Endothelial cell of coronary artery (primary cell): ENCODE data around the gene DHRS4L2. TPM values are rescaled to one million over a fixed set of nuclear protein-coding genes. Genes with fewer than 3 reads are reported as not detected.

Experiments used
- total RNA-seq: library from RNA; depleted of rRNA; stranded (reverse); fragments of >200 nt; gene quantifications from 2 replicates; pipeline ENCODE4 v1.2.3, GENCODE V29; 2014

DHRS4L2 gene
- 11.9 and 13.7 TPM in 2 replicates for total RNA-seq

DNA sequence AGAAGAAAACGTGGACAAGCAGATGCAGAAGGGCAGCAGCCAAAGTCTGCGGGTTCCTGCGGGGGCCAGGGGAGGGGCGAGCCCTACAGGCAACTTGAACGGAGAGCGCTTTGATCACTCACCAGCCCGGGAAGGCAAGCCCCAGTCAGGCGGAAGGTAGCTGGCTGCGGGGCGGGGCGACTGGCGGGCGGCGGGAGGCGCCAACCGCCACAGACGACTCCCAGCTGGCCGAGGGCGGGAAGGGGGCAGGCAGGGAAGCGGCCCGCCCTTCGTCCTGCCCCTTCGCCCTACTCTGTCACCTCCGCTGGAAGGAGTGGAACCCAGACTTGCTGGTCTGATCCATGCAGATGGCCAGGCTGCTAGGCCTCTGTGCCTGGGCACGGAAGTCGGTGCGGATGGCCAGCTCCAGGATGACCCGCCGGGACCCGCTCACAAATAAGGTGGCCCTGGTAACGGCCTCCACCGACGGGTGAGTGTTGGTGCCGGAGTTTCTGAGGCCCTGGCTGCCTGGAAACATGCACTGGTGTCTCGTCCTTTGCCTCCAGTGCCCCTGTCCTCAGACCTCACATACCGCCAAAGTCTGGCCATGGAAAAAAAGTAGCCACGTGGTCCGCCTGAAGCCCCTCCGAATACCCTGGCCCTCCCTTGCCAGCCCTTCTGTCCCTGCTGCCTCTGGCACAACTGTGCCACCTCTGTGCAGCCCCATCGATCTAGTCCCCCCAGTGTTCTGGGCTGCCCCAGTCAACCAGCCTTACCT lies at the start of gene DHRS4L2:
DHRS4L2 (plus strand) TSS at position 323 of the 757 bp plus-strand sequence; CDS start at position 342, 19 bp downstream.

DNA sequence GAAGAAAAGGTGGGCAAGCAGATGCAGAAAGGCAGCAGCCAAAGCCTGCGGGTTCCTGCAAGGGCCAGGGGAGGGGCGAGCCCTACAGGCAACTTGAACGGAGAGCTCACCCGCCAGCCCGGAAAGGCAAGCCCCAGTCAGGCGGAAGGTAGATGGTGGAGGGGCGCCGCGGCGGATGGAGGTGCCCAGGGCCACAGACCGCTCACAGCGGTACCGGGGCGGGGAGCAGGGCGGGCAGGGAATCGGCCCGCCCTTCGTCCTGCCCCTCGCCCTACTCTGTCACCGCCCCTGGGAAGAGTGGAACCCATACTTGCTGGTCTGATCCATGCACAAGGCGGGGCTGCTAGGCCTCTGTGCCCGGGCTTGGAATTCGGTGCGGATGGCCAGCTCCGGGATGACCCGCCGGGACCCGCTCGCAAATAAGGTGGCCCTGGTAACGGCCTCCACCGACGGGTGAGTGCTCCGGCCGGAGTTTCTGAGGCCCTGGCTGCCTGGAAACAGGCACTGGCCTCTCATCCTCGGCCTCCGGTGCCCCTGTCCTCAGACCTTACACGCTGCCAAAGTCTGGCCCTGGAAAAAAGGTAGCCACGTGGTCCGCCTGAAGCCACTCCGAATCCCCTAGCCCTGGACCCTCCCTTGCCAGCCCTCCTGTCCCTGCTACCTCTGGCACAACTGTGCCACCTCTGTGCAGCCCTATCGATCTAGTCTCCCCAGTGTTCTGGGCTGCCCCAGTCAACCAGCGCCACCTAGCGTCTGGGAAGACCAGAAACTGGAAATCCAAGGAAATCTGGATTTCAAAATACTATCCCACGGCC lies 35.1 kb upstream of the DHRS4L2 start, which contains the start of gene DHRS4:
DHRS4 (plus strand) TSS at position 307 of the 815 bp plus-strand sequence; CDS start at position 326, 19 bp downstream.

DNA sequence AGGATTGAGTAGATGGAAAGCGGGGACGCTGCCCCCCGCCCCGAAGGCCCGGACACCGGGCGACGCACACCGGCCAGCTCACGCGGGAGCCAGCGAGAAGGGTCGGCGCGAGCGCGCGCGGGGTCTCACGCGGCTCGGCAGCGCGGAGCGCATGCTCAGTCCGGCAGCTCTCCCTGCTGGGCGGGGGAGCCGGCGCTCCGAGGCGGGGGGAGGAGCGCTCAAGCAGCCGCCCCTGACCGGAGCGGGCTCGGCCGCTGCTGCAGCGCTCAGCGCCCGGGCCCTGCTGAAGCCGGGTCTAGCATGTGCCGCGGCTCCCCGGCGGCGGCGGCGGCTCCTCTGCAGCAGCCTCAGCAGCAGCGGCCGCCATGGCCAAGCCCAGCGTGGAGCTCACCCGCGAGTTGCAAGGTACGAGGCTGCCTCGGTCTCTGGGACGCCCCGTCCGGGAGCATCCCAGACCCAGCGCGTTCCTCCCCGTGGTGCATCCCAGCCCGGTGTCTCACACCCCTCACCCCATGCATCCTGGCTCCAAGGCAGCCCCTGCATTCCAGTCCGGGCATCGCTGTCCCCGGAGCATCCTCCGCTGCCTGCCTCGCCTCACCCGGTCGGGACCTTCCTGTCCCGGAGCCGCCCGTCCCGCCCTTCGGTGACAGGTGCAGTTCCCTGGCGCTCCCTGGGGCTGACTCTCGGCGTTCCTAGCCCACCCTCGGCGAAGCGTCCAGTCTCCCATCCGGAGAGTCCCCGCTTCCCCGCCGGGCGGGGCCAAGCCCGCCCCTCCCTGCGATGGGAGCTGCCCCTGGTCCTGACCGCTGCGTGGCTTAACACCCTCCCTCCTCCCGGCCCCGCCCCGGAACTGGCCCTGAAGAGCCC lies 63.3 kb downstream of the DHRS4L2 start, which contains the start of gene CARMIL3:
CARMIL3 (plus strand) TSS at position 221 of the 867 bp plus-strand sequence; CDS start at position 366, 145 bp downstream.

Other genes starting within 250 kb of the DHRS4L2 start
- gene DHRS4, start 35.2 kb upstream of the DHRS4L2 start, total RNA-seq, result 53.7 and 58.5 TPM in 2 replicates
- 0.09 TPM in 1 of 2 replicates, not detected in the other for gene CARMIL3, start 63.1 kb downstream of the DHRS4L2 start, total RNA-seq
- not detected in 2 replicates for gene CPNE6, start 82.6 kb downstream of the DHRS4L2 start, total RNA-seq
- gene PCK2, start 105.4 kb downstream of the DHRS4L2 start, total RNA-seq, result 5.1 and 17.4 TPM in 2 replicates
- 42.3 and 47.3 TPM in 2 replicates for gene DCAF11, start 125.8 kb downstream of the DHRS4L2 start, total RNA-seq
- gene NRL, start 126.0 kb downstream of the DHRS4L2 start, total RNA-seq, result 0.19 and 0.45 TPM in 2 replicates
- 0.19 and 0.27 TPM in 2 replicates for gene FITM1, start 141.7 kb downstream of the DHRS4L2 start, total RNA-seq
- 78.5 and 103 TPM in 2 replicates for gene PSME1, start 147.3 kb downstream of the DHRS4L2 start, total RNA-seq
- gene EMC9, start 152.7 kb downstream of the DHRS4L2 start, total RNA-seq, result 23.2 and 23.7 TPM in 2 replicates
- gene PSME2, start 157.7 kb downstream of the DHRS4L2 start, total RNA-seq, result 101 and 105 TPM in 2 replicates
- 28.9 and 29.3 TPM in 2 replicates for gene RNF31, start 158.6 kb downstream of the DHRS4L2 start, total RNA-seq
- gene IRF9, start 172.3 kb downstream of the DHRS4L2 start, total RNA-seq, result 39.4 and 47.7 TPM in 2 replicates
- gene REC8, start 183.2 kb downstream of the DHRS4L2 start, total RNA-seq, result 1.3 and 4.2 TPM in 2 replicates
- 41.1 and 49.6 TPM in 2 replicates for gene IPO4, start 199.9 kb downstream of the DHRS4L2 start, total RNA-seq
- 38.6 and 53.6 TPM in 2 replicates for gene TM9SF1, start 206.5 kb downstream of the DHRS4L2 start, total RNA-seq
- 0.09 TPM in 1 of 2 replicates, not detected in the other for gene TSSK4, start 216.8 kb downstream of the DHRS4L2 start, total RNA-seq
- 16.7 and 27.9 TPM in 2 replicates for gene CHMP4A, start 224.6 kb downstream of the DHRS4L2 start, total RNA-seq
- gene MDP1, start 227.1 kb downstream of the DHRS4L2 start, total RNA-seq, result 8.6 and 8.8 TPM in 2 replicates
- 235 and 253 TPM in 2 replicates for gene NEDD8, start 243.4 kb downstream of the DHRS4L2 start, total RNA-seq
- 76.5 and 85.2 TPM in 2 replicates for gene GMPR2, start 244.0 kb downstream of the DHRS4L2 start, total RNA-seq